ENCODE data around the gene RIOK1.

The RIOK1 gene

DNA sequence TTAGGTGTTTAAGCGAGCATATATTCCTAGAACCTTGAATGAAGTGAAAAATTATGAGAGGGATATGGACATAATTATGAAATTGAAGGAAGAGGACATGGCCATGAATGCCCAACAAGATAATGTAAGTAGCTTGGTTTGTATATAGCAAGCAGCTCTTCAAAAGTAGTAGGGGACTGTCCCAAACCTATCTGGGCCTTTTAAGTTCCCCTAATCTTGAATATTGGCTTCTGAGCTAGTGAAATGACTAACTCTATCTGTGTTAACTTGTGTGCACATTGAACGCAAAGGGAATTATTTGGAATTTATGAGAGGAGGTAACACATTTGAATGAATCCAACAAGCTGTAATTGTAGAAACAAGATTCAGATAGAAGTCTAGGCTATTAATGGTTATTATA lies 21.7 kb downstream of the RIOK1 start:
- peaks cover 7% of the 10 kb centered on the region for H3K36me3 ChIP-seq (replicated peaks; ENCODE audit: insufficient read depth, low read length)
- H3K9ac ChIP-seq (ENCODE audit: low read length): no peak overlapping the region
- TF ChIP-seq EZH2phosphoT487 (IDR thresholded peaks at IDR 0.05; ENCODE audit: low read length) (no peak), EZH2 (optimal IDR thresholded peaks at IDR 0.05; ENCODE audit: low read depth, low read length) (no peak)
- TF ChIP-seq, protein P1, sequence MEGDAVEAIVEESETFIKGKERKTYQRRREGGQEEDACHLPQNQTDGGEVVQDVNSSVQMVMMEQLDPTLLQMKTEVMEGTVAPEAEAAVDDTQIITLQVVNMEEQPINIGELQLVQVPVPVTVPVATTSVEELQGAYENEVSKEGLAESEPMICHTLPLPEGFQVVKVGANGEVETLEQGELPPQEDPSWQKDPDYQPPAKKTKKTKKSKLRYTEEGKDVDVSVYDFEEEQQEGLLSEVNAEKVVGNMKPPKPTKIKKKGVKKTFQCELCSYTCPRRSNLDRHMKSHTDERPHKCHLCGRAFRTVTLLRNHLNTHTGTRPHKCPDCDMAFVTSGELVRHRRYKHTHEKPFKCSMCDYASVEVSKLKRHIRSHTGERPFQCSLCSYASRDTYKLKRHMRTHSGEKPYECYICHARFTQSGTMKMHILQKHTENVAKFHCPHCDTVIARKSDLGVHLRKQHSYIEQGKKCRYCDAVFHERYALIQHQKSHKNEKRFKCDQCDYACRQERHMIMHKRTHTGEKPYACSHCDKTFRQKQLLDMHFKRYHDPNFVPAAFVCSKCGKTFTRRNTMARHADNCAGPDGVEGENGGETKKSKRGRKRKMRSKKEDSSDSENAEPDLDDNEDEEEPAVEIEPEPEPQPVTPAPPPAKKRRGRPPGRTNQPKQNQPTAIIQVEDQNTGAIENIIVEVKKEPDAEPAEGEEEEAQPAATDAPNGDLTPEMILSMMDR (IDR thresholded peaks at IDR 0.05; ENCODE audit: low read length): no peak
- no peaks in the 10 kb centered on the region for H4K20me1 ChIP-seq (ENCODE audit: insufficient read depth, low read length)
- H2AFZ ChIP-seq (ENCODE audit: low read length): no peak overlapping the region
- H3K27me3 ChIP-seq (replicated peaks; ENCODE audit: insufficient read depth, low read length): no peaks in the 10 kb centered on the region
- H3K4me3 ChIP-seq (ENCODE audit: low read length): no peak overlapping the region
- H3K9me3 ChIP-seq (replicated peaks; ENCODE audit: insufficient read depth, low read length): no peaks in the 10 kb centered on the region
- no peaks in the 10 kb centered on the region for H3K79me2 ChIP-seq (ENCODE audit: low read length)
- H3K4me2 ChIP-seq (ENCODE audit: low read depth, low read length): no peak overlapping the region
- H3K27ac ChIP-seq (ENCODE audit: low read length): no peak overlapping the region
- no peaks in the 10 kb centered on the region for H3F3A ChIP-seq (ENCODE audit: insufficient read depth, low read length)
- no peaks in the 10 kb centered on the region for H3K4me1 ChIP-seq (ENCODE audit: low read length)
- H3K9me2 ChIP-seq (replicated peaks; ENCODE audit: insufficient read depth, low read length): no peaks in the 10 kb centered on the region
- DNase-seq: no peak

DNA sequence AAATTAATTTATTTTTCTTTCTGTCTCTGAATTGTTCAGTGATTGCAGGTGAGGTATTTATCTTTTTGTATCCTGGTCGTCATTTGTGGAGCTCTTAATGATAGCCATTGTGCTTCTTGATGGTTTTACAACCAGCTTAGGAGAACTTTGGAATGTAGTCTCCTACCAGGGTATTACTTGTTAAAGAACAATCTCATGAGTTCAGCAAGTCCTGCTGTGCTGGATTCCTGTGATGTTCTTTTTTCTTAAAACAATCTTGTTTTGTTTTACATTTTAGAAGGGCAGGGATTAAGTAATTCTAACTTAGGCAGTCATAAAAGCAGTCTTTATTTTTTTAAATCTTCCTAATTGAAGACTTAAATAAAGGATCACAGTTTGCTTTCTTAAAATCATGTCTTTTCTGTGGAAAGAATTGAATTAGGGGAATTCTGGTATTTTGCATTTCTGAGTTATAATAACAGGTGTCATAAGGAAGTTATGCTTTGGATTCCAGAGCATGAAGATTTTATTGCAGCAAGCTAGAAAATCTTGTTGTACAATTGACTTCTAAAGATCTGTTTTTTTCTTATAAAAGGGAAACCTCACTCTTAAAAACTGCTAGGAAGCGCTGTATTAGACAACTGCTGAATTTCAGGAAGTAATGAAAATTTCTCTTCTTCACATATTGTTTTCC lies 23.7 kb downstream of the RIOK1 start:
- no peaks in the 10 kb centered on the region for H3K27me3 ChIP-seq (replicated peaks; ENCODE audit: insufficient read depth, low read length)
- H3K36me3 ChIP-seq (replicated peaks; ENCODE audit: insufficient read depth, low read length): peaks cover 11% of the 10 kb centered on the region
- H3K4me3 ChIP-seq (ENCODE audit: low read length): no peak overlapping the region
- no peaks in the 10 kb centered on the region for H3F3A ChIP-seq (ENCODE audit: insufficient read depth, low read length)
- no peaks in the 10 kb centered on the region for H3K79me2 ChIP-seq (ENCODE audit: low read length)
- no peak overlapping the region for H2AFZ ChIP-seq (ENCODE audit: low read length)
- H3K9me2 ChIP-seq (replicated peaks; ENCODE audit: insufficient read depth, low read length): no peaks in the 10 kb centered on the region
- TF ChIP-seq, protein P1 (IDR thresholded peaks at IDR 0.05; ENCODE audit: low read length): no peak
- TF ChIP-seq EZH2 (optimal IDR thresholded peaks at IDR 0.05; ENCODE audit: low read depth, low read length): no peak
- TF ChIP-seq EZH2phosphoT487 (IDR thresholded peaks at IDR 0.05; ENCODE audit: low read length): no peak
- H3K27ac ChIP-seq (ENCODE audit: low read length): no peak overlapping the region
- DNase-seq: no peak
- no peak overlapping the region for H3K9ac ChIP-seq (ENCODE audit: low read length)
- no peaks in the 10 kb centered on the region for H4K20me1 ChIP-seq (ENCODE audit: insufficient read depth, low read length)
- no peaks in the 10 kb centered on the region for H3K9me3 ChIP-seq (replicated peaks; ENCODE audit: insufficient read depth, low read length)
- H3K4me1 ChIP-seq (ENCODE audit: low read length): no peaks in the 10 kb centered on the region
- H3K4me2 ChIP-seq (ENCODE audit: low read depth, low read length): no peak overlapping the region

DNA sequence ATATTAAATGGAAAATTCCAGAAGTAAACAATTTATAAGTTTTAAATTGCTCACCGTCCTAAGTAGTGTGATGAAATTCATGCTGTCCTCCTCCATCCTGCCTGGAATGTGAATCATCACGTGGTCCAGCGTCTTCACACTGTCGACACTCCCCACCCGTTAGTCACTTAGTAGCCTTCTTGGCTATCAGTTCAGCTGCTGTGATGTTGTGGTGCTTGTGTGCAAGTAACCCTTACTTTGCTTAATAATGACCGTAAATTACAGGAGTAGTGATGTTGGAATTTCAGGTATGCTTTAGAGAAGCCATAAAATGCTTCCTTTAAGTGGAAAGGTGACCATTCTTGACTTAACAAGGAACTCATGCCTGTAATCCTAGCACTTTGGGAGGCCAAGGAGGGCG lies 25.2 kb downstream of the RIOK1 start:
- Histone ChIP-seq H3K4me2 (ENCODE audit: low read depth, low read length) (no peak overlapping the region), H3K36me3 (replicated peaks; ENCODE audit: insufficient read depth, low read length) (peaks cover 11% of the 10 kb centered on the region), H3K4me1 (ENCODE audit: low read length) (no peaks in the 10 kb centered on the region), H3K27me3 (replicated peaks; ENCODE audit: insufficient read depth, low read length) (no peaks in the 10 kb centered on the region), H3F3A (ENCODE audit: insufficient read depth, low read length) (no peaks in the 10 kb centered on the region), H3K79me2 (ENCODE audit: low read length) (no peaks in the 10 kb centered on the region), H3K9me2 (replicated peaks; ENCODE audit: insufficient read depth, low read length) (no peaks in the 10 kb centered on the region), H4K20me1 (ENCODE audit: insufficient read depth, low read length) (no peaks in the 10 kb centered on the region), H3K9ac (ENCODE audit: low read length) (no peak overlapping the region), H2AFZ (ENCODE audit: low read length) (no peak overlapping the region), H3K9me3 (replicated peaks; ENCODE audit: insufficient read depth, low read length) (no peaks in the 10 kb centered on the region), H3K4me3 (ENCODE audit: low read length) (no peak overlapping the region), H3K27ac (ENCODE audit: low read length) (no peak overlapping the region)
- TF ChIP-seq, protein P1 (IDR thresholded peaks at IDR 0.05; ENCODE audit: low read length): no peak
- TF ChIP-seq EZH2phosphoT487 (IDR thresholded peaks at IDR 0.05; ENCODE audit: low read length): no peak
- TF ChIP-seq EZH2 (optimal IDR thresholded peaks at IDR 0.05; ENCODE audit: low read depth, low read length): no peak
- no peak for DNase-seq

Measured in MM.1S (cell line).